Activated CD4-positive, CD25-positive, alpha-beta regulatory T cell treated with anti-CD3 and anti-CD28 coated beads, Interleukin-2, amount 50 U/mL, for 24 hours (primary cell): ENCODE data around the gene NRXN3.

Source experiments
- ATAC-seq, 2 donors: fragments of 150-1000 bp; cut with Tn5 transposase; one replicate each; pipeline ENCODE4 v1.10.0; 2021; ENCODE audit warnings: mild to moderate bottlenecking in 1 of 2, moderate library complexity in 1 of 2

The NRXN3 gene

DNA sequence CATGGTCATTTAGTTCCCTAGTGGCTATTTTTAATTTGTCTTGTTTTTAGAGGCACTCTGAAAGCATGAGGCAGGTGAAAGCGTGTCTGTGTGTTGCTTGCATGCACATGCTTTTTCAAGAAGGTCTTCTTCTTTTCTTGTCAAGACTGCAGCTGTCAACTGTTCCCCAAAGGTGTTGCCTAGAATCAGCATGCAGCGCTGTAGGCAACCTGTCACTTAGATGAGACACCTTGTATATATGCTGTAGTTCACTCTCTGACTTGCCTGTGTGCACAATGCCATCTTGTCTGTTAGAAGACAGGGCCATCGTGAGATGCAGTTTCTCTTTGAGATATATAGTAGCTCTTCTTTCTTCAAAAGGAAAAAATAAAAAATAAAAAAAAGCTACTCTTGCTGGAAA is 1155.4 kb downstream of the NRXN3 start:
- no peak for ATAC-seq

DNA sequence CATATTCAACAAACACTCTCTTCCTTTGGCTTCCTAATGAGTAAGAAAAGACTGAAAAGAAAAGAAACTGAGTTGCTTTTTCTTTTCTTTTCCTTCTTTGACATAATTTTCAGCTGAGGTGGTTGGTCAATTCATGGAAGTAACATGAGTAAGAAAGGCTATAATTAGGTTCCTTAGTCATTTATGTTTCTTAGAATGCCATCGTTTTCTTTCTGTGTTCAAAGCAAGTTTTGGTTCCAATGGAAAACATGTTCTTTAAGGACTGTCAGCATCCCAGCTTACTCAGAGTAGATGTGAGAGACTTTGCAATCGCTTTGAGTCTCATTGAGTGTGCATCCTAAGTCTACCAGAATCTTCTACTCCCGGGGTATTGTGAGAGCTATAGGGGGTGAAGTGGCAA is 1158.7 kb downstream of the NRXN3 start:
- no peak for ATAC-seq

- ATAC-seq = no peak
These were observed 1161.7 kb downstream of the NRXN3 start for GRCh38 chr14:79331830-79332229.

DNA sequence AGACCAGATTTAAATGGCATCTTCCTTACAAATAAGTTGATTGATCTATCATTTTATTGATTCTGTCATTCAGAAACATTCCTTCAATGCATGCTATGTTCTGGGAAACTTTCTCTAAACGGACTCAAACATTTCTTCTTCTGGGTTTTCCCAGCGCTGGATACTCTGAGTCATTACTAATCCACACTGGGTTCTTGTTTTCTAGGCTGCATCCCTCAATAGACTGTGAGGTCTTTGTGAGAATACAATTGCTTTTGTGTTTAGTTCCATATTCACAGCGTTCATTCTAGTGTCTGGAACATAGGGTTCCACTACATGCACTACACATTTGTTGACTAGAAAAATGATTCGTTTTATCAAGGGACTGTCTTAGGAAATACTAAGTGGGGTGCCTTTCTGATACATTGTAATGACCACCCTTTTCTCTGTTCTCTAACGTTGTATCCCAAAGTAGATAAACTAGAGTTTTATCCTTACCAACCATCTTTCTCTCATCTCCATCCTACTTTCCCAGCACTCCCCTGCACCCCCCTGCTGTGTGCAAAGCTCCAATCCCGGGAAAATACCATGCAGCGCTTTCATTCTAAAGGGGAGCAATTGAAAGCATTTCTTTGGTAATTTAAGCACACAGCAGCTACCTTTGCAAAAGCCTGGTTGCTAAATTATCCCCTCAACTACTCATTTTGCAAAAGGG is 1162.5 kb downstream of the NRXN3 start:
- no peak for ATAC-seq

- no peak for ATAC-seq
These were observed 1163.0 kb downstream of the NRXN3 start for GRCh38 chr14:79333198-79333546.

GRCh38 chr14:79334272-79334671 is 1164.1 kb downstream of the NRXN3 start:
- no peak for ATAC-seq

DNA sequence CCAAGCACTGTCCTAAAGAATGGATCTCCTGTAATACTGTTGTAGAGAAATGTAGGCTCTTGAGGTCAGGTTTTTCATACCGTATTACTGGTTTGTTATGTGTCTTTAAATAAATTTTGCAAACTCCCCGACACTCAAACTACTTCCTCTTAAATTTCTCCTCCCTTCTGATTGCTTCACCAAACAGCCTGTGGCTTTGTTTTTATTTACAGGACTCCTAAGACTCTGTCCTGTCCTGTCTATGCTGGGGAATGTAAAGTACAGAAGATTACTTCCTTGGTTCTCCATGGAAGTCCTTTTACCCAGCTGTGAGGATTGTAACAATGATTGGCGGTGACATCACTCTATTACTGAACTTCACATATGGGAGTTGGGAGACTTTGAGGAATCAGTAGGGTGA is 1167.6 kb downstream of the NRXN3 start:
- ATAC-seq = no peak

DNA sequence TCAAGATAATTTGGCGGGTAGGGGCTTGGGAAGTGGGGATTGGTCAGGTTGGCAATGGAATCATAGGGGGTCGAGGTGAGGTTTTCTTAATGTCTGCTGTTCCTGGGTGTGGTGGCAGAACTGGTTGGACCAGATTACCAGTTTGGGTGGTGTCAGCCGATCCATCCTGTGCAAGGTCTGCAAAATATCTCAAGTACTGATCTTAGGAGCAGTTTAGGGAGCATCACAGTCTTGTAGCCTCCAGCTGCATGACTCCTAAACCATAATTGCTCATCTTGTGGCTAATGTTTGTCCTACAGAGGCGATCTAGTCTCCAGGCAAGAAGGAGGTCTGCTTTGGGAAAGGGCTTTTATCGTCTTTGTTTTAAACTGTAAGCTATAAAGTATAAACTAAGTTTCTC is 1172.8 kb downstream of the NRXN3 start:
- ATAC-seq = no peak

DNA sequence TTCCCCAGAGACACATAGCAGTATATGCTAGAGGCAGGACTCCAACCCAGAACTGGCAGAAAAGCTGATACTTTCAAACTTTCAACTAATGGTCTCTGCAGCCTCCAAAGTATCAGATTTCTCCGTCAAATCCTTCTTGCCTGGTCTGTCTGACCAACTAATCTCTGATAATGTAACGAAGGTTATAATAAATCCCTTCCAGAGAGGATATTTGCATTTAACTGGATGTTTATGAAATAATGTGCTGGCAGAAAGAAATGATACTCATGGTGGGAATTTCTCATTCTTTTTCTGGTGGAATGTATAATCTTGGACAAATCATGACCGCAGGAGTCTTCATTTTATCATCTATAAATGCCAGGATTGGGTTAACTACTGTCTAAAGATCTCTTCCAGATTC is 1180.8 kb downstream of the NRXN3 start:
- ATAC-seq = no peak

- ATAC-seq = no peak
These were observed 1182.0 kb downstream of the NRXN3 start for GRCh38 chr14:79352076-79352630.

- no peak for ATAC-seq
These were observed 1184.2 kb downstream of the NRXN3 start for GRCh38 chr14:79354336-79354735.

- ATAC-seq = no peak
These were observed 1185.9 kb downstream of the NRXN3 start for GRCh38 chr14:79356040-79356439.

GRCh38 chr14:79357307-79357706 is 1187.1 kb downstream of the NRXN3 start:
- no peak for ATAC-seq

- ATAC-seq = no peak
These were observed 1193.1 kb downstream of the NRXN3 start for GRCh38 chr14:79363291-79363690.

DNA sequence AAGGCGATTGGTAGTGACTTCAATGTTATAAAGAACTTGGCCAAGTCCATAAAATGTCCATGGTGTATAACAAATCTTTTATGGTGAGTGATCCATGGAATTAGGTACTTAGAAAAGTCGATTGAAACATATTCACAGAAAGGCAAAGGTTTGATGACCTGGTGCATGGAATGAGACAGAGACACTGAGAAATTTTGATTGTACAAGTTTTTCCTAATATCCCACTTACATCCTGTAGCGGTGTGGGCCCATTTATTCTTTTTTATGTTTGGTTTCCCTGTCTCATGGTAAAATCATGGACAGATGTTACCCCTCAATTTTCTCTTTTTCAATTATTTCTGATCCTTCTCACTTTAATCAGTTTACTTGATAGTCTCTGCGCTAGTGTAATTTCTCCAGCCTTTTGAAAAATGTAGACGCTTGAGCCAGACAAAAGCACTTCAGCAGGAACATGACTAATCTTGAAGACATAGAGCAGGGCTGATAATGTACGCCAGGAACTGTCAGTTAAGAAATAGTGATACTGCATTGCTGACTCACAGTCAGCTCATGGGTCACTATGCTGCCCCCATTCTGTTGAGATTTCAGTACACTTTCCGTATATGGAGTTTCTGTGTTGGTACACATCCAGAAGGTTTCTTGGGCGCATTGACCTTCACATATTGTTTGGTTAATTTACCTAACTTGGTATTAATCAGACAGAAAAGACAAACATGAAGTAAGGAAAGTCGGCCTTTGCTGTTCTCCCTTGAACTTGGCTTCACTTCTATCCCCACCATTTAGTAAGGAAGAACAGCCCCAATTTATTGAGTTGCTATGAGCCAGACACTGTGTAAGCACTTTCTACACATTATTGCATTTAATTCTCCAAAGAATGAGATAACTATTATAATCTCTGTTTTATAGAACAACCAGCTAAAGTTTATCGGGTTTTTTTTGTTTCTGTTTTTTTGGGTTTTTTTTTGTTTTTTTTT is 1199.5 kb downstream of the NRXN3 start:
- no peak for ATAC-seq

DNA sequence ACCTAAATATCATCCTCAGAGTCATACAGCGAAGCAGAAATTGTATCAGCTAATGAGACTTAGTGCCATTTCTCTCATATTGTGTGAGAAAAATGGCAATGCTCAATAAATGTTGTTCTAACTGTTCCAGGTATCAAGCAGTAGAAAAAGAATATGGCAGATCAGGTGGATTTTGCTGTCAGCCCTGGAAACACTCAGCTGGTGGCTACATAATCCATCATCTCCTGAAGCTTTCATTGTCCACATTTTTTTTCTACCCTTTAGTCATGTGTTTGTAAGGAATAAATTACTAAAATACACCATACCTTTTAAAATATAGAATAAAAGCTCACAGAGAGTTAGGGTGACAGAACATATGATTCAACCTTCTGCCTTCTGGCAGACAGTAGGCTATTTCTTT is 1200.8 kb downstream of the NRXN3 start:
- ATAC-seq = no peak

GRCh38 chr14:79373451-79373850 is 1203.3 kb downstream of the NRXN3 start:
- no peak for ATAC-seq

GRCh38 chr14:79375356-79375755 is 1205.2 kb downstream of the NRXN3 start:
- ATAC-seq = no peak

DNA sequence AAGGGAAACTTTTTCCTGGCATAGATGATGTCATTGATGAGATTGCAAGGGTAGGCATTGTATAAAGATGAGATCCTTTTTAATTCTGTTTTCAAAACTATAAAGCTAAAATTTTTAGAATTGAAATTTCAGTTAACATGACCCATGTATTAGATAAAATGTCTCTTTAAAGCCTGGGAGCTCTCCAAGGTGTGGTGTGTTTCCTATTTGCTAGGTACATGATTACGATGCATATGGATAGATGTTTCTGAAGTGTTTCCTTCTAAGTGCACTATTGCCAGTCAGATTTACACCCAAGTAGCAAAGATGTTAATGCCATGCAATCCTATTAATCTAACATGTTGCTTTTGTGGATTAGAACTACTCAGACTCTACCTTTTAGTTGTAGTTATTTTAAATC is 1206.4 kb downstream of the NRXN3 start:
- ATAC-seq = no peak

- ATAC-seq = no peak
These were observed 1207.8 kb downstream of the NRXN3 start for GRCh38 chr14:79378020-79378419.

- ATAC-seq = no peak
These were observed 1209.1 kb downstream of the NRXN3 start for GRCh38 chr14:79379266-79379665.

GRCh38 chr14:79383031-79383430 is 1212.9 kb downstream of the NRXN3 start:
- ATAC-seq = no peak

- no peak for ATAC-seq
These were observed 1213.3 kb downstream of the NRXN3 start for GRCh38 chr14:79383475-79383874.

- no peak for ATAC-seq
These were observed 1224.9 kb downstream of the NRXN3 start for GRCh38 chr14:79395061-79395460.
